Lung (tissue), 12 donors: ENCODE results near the gene CXCL3. TPM values are rescaled to one million over a fixed set of nuclear protein-coding genes. Genes with fewer than 3 reads are reported as not detected.
A peak's percentile ranks its signal among the peaks of the same experiment; 100 is the strongest.

Source experiments
- ATAC-seq: fragments of 200-7000 bp; cut with Tn5 transposase; one replicate; pipeline ENCODE4 v1.9.1; 2020; ENCODE audit warnings: moderate number of reproducible peaks; ENCODE audit not compliant: insufficient read depth, low FRiP score
- DNase-seq, 3 donors: peaks; one replicate each; pipeline ENCODE4 v3.0.0-alpha.2; 2013 to 2017
- H3K27ac ChIP-seq, 2 donors: one replicate each; pipeline ENCODE4 v1.5.1; 2013; ENCODE audit warnings: mild to moderate bottlenecking in 2 of 2, moderate library complexity in 2 of 2, control low read depth in 1 of 2, inconsistent platforms in 1 of 2, low read depth in 1 of 2, low read length in 1 of 2
- H3K27me3 ChIP-seq, 3 donors: one replicate each; pipeline ENCODE4 v1.5.1; 2013; ENCODE audit warnings: low read length in 2 of 3; ENCODE audit not compliant: control insufficient read depth in 3 of 3, insufficient read depth in 3 of 3
- H3K36me3 ChIP-seq, 4 donors: one replicate each; pipeline ENCODE4 v1.5.1; 2013; ENCODE audit warnings: low read length in 4 of 4, mild to moderate bottlenecking in 1 of 4, moderate library complexity in 1 of 4; ENCODE audit not compliant: control insufficient read depth in 4 of 4, insufficient read depth in 4 of 4
- H3K4me1 ChIP-seq, 5 donors: one replicate each; pipeline ENCODE4 v1.5.1; 2013; ENCODE audit warnings: low read length in 5 of 5, mild to moderate bottlenecking in 2 of 5, moderate library complexity in 1 of 5; ENCODE audit not compliant: control insufficient read depth in 5 of 5, insufficient read depth in 5 of 5
- H3K4me3 ChIP-seq: one replicate; pipeline ENCODE4 v1.5.1; 2013; ENCODE audit warnings: mild to moderate bottlenecking, control low read depth, moderate library complexity
- H3K9ac ChIP-seq, 2 donors: one replicate each; pipeline ENCODE4 v1.5.1; 2013; ENCODE audit warnings: low read length in 2 of 2, control low read depth in 1 of 2; ENCODE audit not compliant: insufficient read depth in 1 of 2
- H3K9me3 ChIP-seq, 4 donors: one replicate each; pipeline ENCODE4 v1.5.1; 2013; ENCODE audit warnings: low read length in 3 of 4, mild to moderate bottlenecking in 1 of 4, moderate library complexity in 1 of 4; ENCODE audit not compliant: control insufficient read depth in 4 of 4, insufficient read depth in 3 of 4
- polyA plus RNA-seq, 2 donors: library from polyadenylated mRNA; stranded (reverse); fragments of 200-250 nt; gene quantifications; one replicate each; pipeline ENCODE4 v1.2.1, GENCODE V29; 2013
- total RNA-seq, 2 donors: library from RNA; depleted of rRNA in 1 of 2; stranded (reverse); fragments of >200 nt in 1 of 2; gene quantifications; one replicate each; pipeline ENCODE4 v1.2.1, GENCODE V29; 2014 to 2021
- TF ChIP-seq, protein P1 (sequence below): IDR thresholded peaks from 2 replicates; pipeline ENCODE4 v1.5.1; 2012; ENCODE audit warnings: mild to moderate bottlenecking; ENCODE audit errors: control extremely low read depth, extremely low read depth
- donor health status: control.
- donor health status: control.
- donor health status: Bipolar disorder and iron deficiency.
- donor health status: healthy.
- donor health status: DM: yes; HTN: yes; CAD: no.

Gene CXCL3
- total and polyA plus RNA-seq, 4 donors = 9.4 to 77.7 (median 24.1) TPM

GRCh38 chr4:74033739-74034138 is 4.8 kb downstream of the CXCL3 start:
- Histone ChIP-seq H3K9me3 (no peaks in the 10 kb centered on the region), H3K27me3 (peaks cover 0 to 15% (median 8%) of the 10 kb centered on the region in 3 donors), H3K4me1 (peaks cover 0 to 5% (median 2%) of the 10 kb centered on the region in 5 donors), H3K36me3 (no peaks in the 10 kb centered on the region), H3K9ac (no peak overlapping the region), H3K27ac (no peak overlapping the region), H3K4me3 (no peak overlapping the region)
- TF ChIP-seq, protein P1, sequence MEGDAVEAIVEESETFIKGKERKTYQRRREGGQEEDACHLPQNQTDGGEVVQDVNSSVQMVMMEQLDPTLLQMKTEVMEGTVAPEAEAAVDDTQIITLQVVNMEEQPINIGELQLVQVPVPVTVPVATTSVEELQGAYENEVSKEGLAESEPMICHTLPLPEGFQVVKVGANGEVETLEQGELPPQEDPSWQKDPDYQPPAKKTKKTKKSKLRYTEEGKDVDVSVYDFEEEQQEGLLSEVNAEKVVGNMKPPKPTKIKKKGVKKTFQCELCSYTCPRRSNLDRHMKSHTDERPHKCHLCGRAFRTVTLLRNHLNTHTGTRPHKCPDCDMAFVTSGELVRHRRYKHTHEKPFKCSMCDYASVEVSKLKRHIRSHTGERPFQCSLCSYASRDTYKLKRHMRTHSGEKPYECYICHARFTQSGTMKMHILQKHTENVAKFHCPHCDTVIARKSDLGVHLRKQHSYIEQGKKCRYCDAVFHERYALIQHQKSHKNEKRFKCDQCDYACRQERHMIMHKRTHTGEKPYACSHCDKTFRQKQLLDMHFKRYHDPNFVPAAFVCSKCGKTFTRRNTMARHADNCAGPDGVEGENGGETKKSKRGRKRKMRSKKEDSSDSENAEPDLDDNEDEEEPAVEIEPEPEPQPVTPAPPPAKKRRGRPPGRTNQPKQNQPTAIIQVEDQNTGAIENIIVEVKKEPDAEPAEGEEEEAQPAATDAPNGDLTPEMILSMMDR = no peak
- DNase-seq (no peak), ATAC-seq (no peak)

GRCh38 chr4:74032064-74032463 is 6.4 kb downstream of the CXCL3 start:
- H3K36me3 ChIP-seq = no peaks in the 10 kb centered on the region
- DNase-seq = peak in 1 of 3 donors; percentile 19
- no peak for ATAC-seq
- TF ChIP-seq, protein P1 = no peak
- H3K9me3 ChIP-seq = no peaks in the 10 kb centered on the region
- no peak overlapping the region for H3K27ac ChIP-seq
- H3K9ac ChIP-seq = no peak overlapping the region
- peaks cover 0 to 9% (median 2%) of the 10 kb centered on the region in 3 donors for H3K27me3 ChIP-seq
- no peak overlapping the region for H3K4me3 ChIP-seq
- peaks cover 0 to 5% (median 0%) of the 10 kb centered on the region in 5 donors for H3K4me1 ChIP-seq

DNA sequence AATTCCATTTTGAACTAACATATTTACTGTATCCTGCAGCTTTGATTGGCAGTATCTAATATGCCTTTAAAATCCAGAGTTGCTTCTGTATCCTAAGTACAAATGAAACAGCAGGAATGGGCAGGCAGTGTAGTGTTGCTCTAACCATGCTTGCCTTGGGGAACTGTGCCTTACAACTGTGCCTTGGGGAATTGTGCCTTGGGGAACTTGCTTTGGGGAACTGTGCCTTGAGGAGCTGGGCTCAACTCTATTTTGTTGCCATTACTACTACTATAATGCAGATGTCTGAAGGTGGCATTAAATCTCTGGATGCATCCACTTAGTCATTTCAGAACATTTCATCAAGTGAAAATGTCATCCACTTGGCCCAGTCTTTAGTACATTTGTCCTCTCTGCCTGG is 6.9 kb downstream of the CXCL3 start:
- DNase-seq = no peak
- Histone ChIP-seq H3K27ac (no peak overlapping the region), H3K27me3 (peaks cover 0 to 5% (median 0%) of the 10 kb centered on the region in 3 donors), H3K4me1 (peaks cover 0 to 5% (median 0%) of the 10 kb centered on the region in 5 donors), H3K36me3 (no peaks in the 10 kb centered on the region), H3K9me3 (no peaks in the 10 kb centered on the region), H3K4me3 (no peak overlapping the region), H3K9ac (no peak overlapping the region)
- no peak for ATAC-seq
- TF ChIP-seq, protein P1 = no peak

- Histone ChIP-seq H3K9ac (no peak overlapping the region), H3K27me3 (peaks cover 0 to 3% (median 0%) of the 10 kb centered on the region in 3 donors), H3K9me3 (no peaks in the 10 kb centered on the region), H3K4me3 (no peak overlapping the region), H3K27ac (no peak overlapping the region), H3K36me3 (no peaks in the 10 kb centered on the region), H3K4me1 (peaks cover 0 to 5% (median 0%) of the 10 kb centered on the region in 5 donors)
- ATAC-seq (no peak), DNase-seq (no peak)
- TF ChIP-seq, protein P1 = no peak
Measured at GRCh38 chr4:74030285-74030684, 8.2 kb downstream of the CXCL3 start.
